Heart left ventricle (tissue), 13 donors: ENCODE measurements around the gene BCL3.

Source experiments
- POLR2A ChIP-seq, 2 donors: fragments of 450-650 bp; IDR thresholded peaks; one replicate each; pipeline ENCODE4 v1.6.1; 2017; ENCODE audit warnings: antibody characterized with exemption in 2 of 2, mild to moderate bottlenecking in 2 of 2, moderate library complexity in 2 of 2
- TF ChIP-seq, protein P1 (sequence below), 12 donors: fragments of 200-600 bp; sonication (generic) in 4 of 12; IDR thresholded peaks; one replicate each; pipeline versions ENCODE4 v1.5.0 to v1.8.0; 2018 to 2022; ENCODE audit warnings: antibody characterized with exemption in 12 of 12, mild to moderate bottlenecking in 5 of 12
- donor health status: ischemic (EF 13 %, LVEDD 7.1; RV severe dilation, severe dysfunction).
- donor health status: DM: no; HTN: yes; CAD: no.
- donor health status: DM: no; HTN: no; CAD: no.
- donor health status: ischemic (EF 25% LVEDD 6.9; RV normal size, moderate dysfunction).
- donor health status: ischemic (EF 25% LVEDD 5.7; RV mildly dilated, moderate dysfunction).
- donor health status: ischemic (EF 35%, LVEDD 5.7; RV mildly dilated, moderate dysfunction).
- donor health status: nonischemic (EF 11% LVEDD 7.7; RV severe dilation, severe dysfunction).
- donor health status: DM: yes; HTN: yes; CAD: no.
- donor health status: PGD.
- donor health status: ischemic (EF 29% LVEDD 5.4; RV normal size, mild dysfunction).
- donor health status: nonischemic (EF 23%, LVEDD 6.1; RV moderate dilation, normal function).

DNA sequence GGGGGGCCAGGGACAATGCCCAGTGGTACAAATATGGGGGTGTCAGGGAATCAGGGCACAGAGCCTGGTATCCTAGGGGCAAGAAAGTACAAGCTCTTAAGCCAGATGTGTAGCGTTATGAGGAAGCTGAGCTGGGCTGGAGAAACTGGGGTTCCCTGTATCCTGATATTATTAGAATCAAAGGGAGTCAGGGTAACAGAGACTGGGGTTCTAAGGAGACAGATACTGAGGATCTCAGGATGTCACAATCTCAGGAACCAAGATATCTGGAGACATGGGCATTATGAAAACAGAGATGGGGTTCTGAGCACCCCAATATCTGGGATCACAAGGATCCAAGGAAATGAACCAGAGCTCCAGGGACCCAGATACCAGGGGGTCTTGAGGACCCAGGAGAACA lies 784 bp downstream of the BCL3 start:
- TF ChIP-seq, protein P1, sequence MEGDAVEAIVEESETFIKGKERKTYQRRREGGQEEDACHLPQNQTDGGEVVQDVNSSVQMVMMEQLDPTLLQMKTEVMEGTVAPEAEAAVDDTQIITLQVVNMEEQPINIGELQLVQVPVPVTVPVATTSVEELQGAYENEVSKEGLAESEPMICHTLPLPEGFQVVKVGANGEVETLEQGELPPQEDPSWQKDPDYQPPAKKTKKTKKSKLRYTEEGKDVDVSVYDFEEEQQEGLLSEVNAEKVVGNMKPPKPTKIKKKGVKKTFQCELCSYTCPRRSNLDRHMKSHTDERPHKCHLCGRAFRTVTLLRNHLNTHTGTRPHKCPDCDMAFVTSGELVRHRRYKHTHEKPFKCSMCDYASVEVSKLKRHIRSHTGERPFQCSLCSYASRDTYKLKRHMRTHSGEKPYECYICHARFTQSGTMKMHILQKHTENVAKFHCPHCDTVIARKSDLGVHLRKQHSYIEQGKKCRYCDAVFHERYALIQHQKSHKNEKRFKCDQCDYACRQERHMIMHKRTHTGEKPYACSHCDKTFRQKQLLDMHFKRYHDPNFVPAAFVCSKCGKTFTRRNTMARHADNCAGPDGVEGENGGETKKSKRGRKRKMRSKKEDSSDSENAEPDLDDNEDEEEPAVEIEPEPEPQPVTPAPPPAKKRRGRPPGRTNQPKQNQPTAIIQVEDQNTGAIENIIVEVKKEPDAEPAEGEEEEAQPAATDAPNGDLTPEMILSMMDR (IDR thresholded peaks at IDR 0.05), result no peak
- no peak for TF ChIP-seq POLR2A (IDR thresholded peaks at IDR 0.05)
